Esophagus squamous epithelium (tissue), 5 donors: Measurements from ENCODE around the gene CST9. TPM values are rescaled to one million over a fixed set of nuclear protein-coding genes. Genes with fewer than 3 reads are reported as not detected.
"Not testable (repeated sequence)": the region's sequence is repeated elsewhere in the genome, so short reads cannot be mapped to it uniquely, and the experiment has no call there.

Experiments used
- DNase-seq: peaks from one replicate; lab custom pipeline; 2025; lab: John Stamatoyannopoulos, UW
- H3K27ac ChIP-seq, 4 donors: fragments of 200-600 bp; sonication (generic); one replicate each; pipeline ENCODE4 v1.5.1; 2016 to 2019; ENCODE audit warnings: mild to moderate bottlenecking in 1 of 4
- H3K27me3 ChIP-seq, 4 donors: fragments of 200-600 bp; sonication (generic); 1 replicate in 3 of 4; 2 replicates in 1 of 4; pipeline versions ENCODE4 v1.5.1 to v1.6.0; 2017 to 2021; ENCODE audit warnings: antibody characterized with exemption in 1 of 4
- H3K36me3 ChIP-seq, 3 donors: fragments of 200-600 bp; sonication (generic); one replicate each; pipeline ENCODE4 v1.5.1; 2016 to 2019
- H3K4me1 ChIP-seq, 3 donors: fragments of 200-600 bp; sonication (generic); one replicate each; pipeline ENCODE4 v1.5.1; 2017 to 2019
- H3K4me3 ChIP-seq, 4 donors: fragments of 200-600 bp; sonication (generic); 1 replicate in 3 of 4; 2 replicates in 1 of 4; pipeline ENCODE4 v1.5.1; 2016 to 2019; ENCODE audit warnings: mild to moderate bottlenecking in 2 of 4, moderate library complexity in 1 of 4
- H3K9me3 ChIP-seq, 3 donors: fragments of 200-600 bp; sonication (generic); one replicate each; pipeline ENCODE4 v1.5.1; 2016 to 2019
- CTCF ChIP-seq, 6 experiments: fragments of 450-650 bp in 4 of 6; fragments of 200-600 bp in 2 of 6; sonication (generic) in 2 of 6; IDR thresholded peaks; one replicate each; pipeline ENCODE4 v1.5.1; 2016 to 2019; ENCODE audit warnings: antibody characterized with exemption in 6 of 6, mild to moderate bottlenecking in 4 of 6, moderate library complexity in 4 of 6
- POLR2A ChIP-seq, 4 donors: fragments of 450-650 bp; IDR thresholded peaks; one replicate each; pipeline ENCODE4 v1.6.1; 2017; ENCODE audit warnings: antibody characterized with exemption in 4 of 4, mild to moderate bottlenecking in 4 of 4, moderate library complexity in 3 of 4
- WGBS, 2 donors: methylation state at CpG; one replicate each; pipeline ENCODE4 v1.1.5; 2018; 5-methylcytosine and 5-hydroxymethylcytosine counted together
- intact Hi-C: fragments of 100-400 bp; cut with DNase I; formaldehyde crosslinking; loops from one replicate; pipeline ENCODE4 v1.15.0; 2022
- total RNA-seq, 4 donors: library from RNA; depleted of rRNA; stranded (reverse); fragments of >200 nt; gene quantifications; one replicate each; pipeline ENCODE4 v1.1.0, GENCODE V29; 2016
- donor health status: DM: yes; HTN: yes; CAD: no.

CST9 gene
- total RNA-seq, 4 donors from 2014 or later: not detected

GRCh38 chr20:23638309-23638708 is 32.6 kb upstream of the CST9 start:
- peaks cover 3 to 20% (median 6%) of the 10 kb centered on the region in 3 donors for H3K36me3 ChIP-seq
- H3K27me3 ChIP-seq: no peaks in the 10 kb centered on the region
- TF ChIP-seq POLR2A (IDR thresholded peaks at IDR 0.05) (no peak), CTCF (IDR thresholded peaks at IDR 0.05) (no peak)
- intact Hi-C loops: no loop called here
- DNase-seq: no peak
- peaks cover 31 to 79% (median 44%) of the 10 kb centered on the region in 3 donors for H3K4me1 ChIP-seq
- WGBS, 2 donors: 69 to 70% methylated on average over 4 to 9 of the region's 9 CpGs
- H3K4me3 ChIP-seq: no peak overlapping the region
- no peaks in the 10 kb centered on the region for H3K9me3 ChIP-seq
- H3K27ac ChIP-seq: peak overlapping the region in 3 of 4 donors; percentile 92 to 99 (median 98)

DNA sequence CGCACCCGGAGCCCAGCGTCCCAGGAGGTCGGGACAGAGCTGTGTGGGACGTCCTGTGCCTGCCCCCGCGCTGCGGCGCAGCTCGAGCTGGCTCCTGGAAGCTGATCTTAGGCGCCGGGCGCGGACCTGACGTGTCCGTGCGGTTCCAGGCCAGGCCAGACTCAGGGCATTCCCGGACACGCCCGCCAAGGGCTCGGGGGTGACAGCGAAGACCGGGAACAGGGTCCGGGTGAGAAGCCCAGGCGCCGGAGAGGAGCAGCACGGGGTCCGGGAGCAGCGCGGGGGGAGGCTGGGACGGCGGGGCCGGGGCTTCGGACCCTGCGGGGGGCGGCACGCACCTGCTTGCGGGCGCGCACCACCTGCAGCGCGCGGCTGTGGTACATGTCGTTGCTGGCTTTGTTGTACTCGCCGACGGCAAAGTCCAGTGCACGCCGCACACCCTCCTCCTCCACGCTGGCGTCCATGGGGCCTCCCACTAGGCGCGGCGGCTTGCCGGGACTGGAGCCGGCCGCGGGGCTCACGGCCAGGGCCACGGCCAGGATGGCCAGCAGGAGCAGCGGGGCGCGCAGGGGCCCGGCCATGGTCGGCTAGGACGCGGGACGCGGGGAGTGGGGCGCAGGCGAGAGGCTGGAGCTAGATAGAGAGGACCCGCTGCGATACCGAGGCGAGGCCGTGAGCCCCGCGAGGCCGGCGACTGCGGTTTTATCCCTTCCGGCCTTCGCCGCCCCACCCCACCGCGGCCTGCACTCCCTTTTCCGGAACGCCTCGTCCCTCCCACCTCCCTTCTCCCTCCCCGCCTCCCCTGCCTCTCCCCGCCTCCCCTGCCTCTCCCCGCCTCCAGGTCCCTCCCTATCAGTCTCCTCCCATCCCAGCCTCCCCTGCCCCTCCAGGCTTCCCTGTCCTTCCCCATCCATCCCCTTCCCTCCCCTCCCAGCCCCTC is 31.8 kb upstream of the CST9 start, which contains the start of gene CST3:
Gene CST3, minus strand, starts transcription at position 674 of the 940 bp plus-strand sequence. Its CDS starts 93 bp downstream, at position 581.
- intact Hi-C loops: no loop called here
- Histone ChIP-seq H3K36me3 (peaks cover 5 to 27% (median 11%) of the 10 kb centered on the region in 3 donors), H3K27me3 (no peaks in the 10 kb centered on the region), H3K27ac (peak within 1 kb of the TSS; percentile 92 to 99 (median 95)), H3K9me3 (no peaks in the 10 kb centered on the region), H3K4me3 (peak within 1 kb of the TSS; percentile 75 to 95 (median 89)), H3K4me1 (peaks cover 29 to 76% (median 40%) of the 10 kb centered on the region in 3 donors)
- no peak for DNase-seq
- WGBS, 2 donors: 1 to 3% methylated on average over 24 to 37 of the region's 92 CpGs
- TF ChIP-seq CTCF (IDR thresholded peaks at IDR 0.05) (peak in 1 of 6 experiments; percentile 21), POLR2A (IDR thresholded peaks at IDR 0.05) (peak in 2 of 4 donors; percentile 92 to 95)

DNA sequence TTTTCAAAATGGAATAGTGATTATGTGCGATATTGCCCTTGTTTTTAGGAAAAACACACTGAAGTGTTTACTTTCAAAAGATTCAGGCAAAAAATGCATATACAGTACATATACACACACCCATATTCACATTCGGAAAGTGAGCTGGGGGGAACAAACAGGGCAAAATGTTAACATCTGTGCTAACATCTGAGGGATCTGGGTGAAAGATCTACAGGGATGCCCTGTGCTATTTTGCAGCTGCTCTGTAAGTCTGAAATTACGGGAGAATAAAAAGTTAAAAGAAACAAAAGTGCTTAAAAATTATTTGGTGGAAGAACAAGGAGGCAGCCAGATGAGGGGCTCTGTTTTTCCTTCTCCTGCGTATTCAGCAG is 31.2 kb upstream of the CST9 start:
- Histone ChIP-seq H3K4me3 (peak overlapping the region; percentile 75 to 95 (median 89)), H3K27ac (peak overlapping the region; percentile 92 to 99 (median 95)), H3K9me3 (no peaks in the 10 kb centered on the region), H3K27me3 (no peaks in the 10 kb centered on the region), H3K4me1 (peaks cover 22 to 76% (median 34%) of the 10 kb centered on the region in 3 donors), H3K36me3 (peaks cover 5 to 34% (median 14%) of the 10 kb centered on the region in 3 donors)
- intact Hi-C loops: no loop called here
- WGBS, 2 donors: 17 to 18% methylated on average over 4 of the region's 4 CpGs
- no peak for DNase-seq
- TF ChIP-seq CTCF (IDR thresholded peaks at IDR 0.05) (no peak), POLR2A (IDR thresholded peaks at IDR 0.05) (no peak)

GRCh38 chr20:23636182-23636907 is 30.6 kb upstream of the CST9 start:
- intact Hi-C loops: no loop called here
- H3K27ac ChIP-seq: peak overlapping the region; percentile 92 to 99 (median 95)
- WGBS, 2 donors: 42 to 52% methylated on average over 7 to 14 of the region's 19 CpGs
- no peak for DNase-seq
- no peaks in the 10 kb centered on the region for H3K9me3 ChIP-seq
- no peaks in the 10 kb centered on the region for H3K27me3 ChIP-seq
- peaks cover 21 to 72% (median 31%) of the 10 kb centered on the region in 3 donors for H3K4me1 ChIP-seq
- H3K4me3 ChIP-seq: peak overlapping the region; percentile 75 to 95 (median 89)
- no peak for TF ChIP-seq POLR2A (IDR thresholded peaks at IDR 0.05)
- TF ChIP-seq CTCF (IDR thresholded peaks at IDR 0.05): no peak
- H3K36me3 ChIP-seq: peaks cover 5 to 39% (median 14%) of the 10 kb centered on the region in 3 donors

GRCh38 chr20:23635768-23636090 is 30.0 kb upstream of the CST9 start:
- 14 to 29% methylated on average over 1 of the region's 2 CpGs for WGBS, 2 donors
- Histone ChIP-seq H3K4me1 (peaks cover 21 to 72% (median 31%) of the 10 kb centered on the region in 3 donors), H3K36me3 (peaks cover 5 to 42% (median 14%) of the 10 kb centered on the region in 3 donors), H3K27ac (peak overlapping the region; percentile 92 to 99 (median 95)), H3K4me3 (peak overlapping the region in 3 of 4 donors; percentile 84 to 95 (median 94))
- H3K9me3 ChIP-seq, intact Hi-C loops, DNase-seq, H3K27me3 ChIP-seq: not testable (repeated sequence)
